Measurements from ENCODE around the gene MAP4K3.

Gene MAP4K3

DNA sequence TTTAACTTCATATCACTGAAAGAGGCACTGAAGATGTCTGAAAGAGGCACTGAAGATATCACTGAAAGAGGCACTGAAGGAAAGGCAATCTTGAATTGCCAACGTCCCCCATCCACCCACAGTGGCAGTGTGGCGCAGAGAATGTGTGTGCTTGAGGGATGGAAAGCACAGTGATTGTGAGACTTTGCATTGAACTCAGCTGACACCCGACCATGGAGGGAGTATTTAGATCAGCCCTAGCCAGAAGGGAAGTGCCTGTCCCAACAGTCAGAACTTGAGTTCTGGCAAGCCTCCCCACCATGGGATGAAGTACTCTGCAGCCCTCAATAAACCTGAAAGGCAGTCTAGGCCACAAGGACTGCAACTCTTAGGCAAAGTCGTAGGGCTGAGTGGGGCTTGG, 33.8 kb downstream of the MAP4K3 start:
- CTCF ChIA-PET: no interaction called here
- TF ChIP-seq CTBP1 (IDR thresholded peaks at IDR 0.05; ENCODE audit: borderline replicate concordance) (no peak), FOXK2 (IDR thresholded peaks at IDR 0.05) (no peak), HDGF (IDR thresholded peaks at IDR 0.05; ENCODE audit: borderline replicate concordance) (no peak), ZNF384 (IDR thresholded peaks at IDR 0.05) (no peak)
- POLR2A ChIA-PET: no interaction called here
- DNase-seq (ENCODE audit: extremely low spot score): no peak

DNA sequence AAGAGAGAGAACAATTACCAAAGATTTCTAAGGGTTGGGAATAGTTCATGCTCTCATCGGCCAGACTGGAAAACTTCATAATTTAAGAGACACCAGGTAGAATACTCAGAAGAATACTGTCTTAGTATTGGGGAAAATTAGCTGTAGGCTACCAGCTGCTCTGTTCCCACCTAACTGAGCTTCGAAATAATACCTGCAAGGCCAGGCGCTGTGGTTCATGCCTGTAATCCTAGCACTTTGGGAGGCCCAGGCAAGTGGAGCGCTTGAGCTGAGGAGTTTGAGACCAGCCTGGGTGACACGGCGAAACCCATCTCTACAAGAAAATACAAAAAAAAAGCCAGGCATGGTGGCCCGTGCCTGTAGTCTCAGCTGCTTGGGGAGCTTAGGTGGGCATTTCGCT, 35.8 kb downstream of the MAP4K3 start:
- DNase-seq (ENCODE audit: extremely low spot score): no peak
- CTCF ChIA-PET: interaction anchor here (1.0 kb wide), 1 partner anchor 329 kb away, joined by 5 read pairs; no protein-coding TSS in a partner anchor
- TF ChIP-seq TARDBP (IDR thresholded peaks at IDR 0.05): no peak
- no peak for TF ChIP-seq LEF1 (IDR thresholded peaks at IDR 0.05; ENCODE audit: borderline replicate concordance)
- no peak for TF ChIP-seq FOXK2 (IDR thresholded peaks at IDR 0.05)
- no peak for TF ChIP-seq FOXM1 (IDR thresholded peaks at IDR 0.05; ENCODE audit: borderline replicate concordance)
- no peak for TF ChIP-seq NFRKB (IDR thresholded peaks at IDR 0.05)
- no peak for TF ChIP-seq L3MBTL2 (conservative IDR thresholded peaks at IDR 0.05)
- TF ChIP-seq FOXA1 (IDR thresholded peaks at IDR 0.05): no peak
- no peak for TF ChIP-seq ZNF384 (IDR thresholded peaks at IDR 0.05)
- TF ChIP-seq CTBP1 (IDR thresholded peaks at IDR 0.05; ENCODE audit: borderline replicate concordance): no peak
- TF ChIP-seq ELF4 (IDR thresholded peaks at IDR 0.05): no peak
- no peak for TF ChIP-seq SUZ12 (IDR thresholded peaks at IDR 0.05)
- no peak for TF ChIP-seq BHLHE40 (IDR thresholded peaks at IDR 0.05; ENCODE audit: borderline replicate concordance)
- TF ChIP-seq SP1 (IDR thresholded peaks at IDR 0.05): no peak
- no peak for TF ChIP-seq HDGF (IDR thresholded peaks at IDR 0.05; ENCODE audit: borderline replicate concordance)
- TF ChIP-seq ARNT (IDR thresholded peaks at IDR 0.05): no peak
- TF ChIP-seq, protein P1, sequence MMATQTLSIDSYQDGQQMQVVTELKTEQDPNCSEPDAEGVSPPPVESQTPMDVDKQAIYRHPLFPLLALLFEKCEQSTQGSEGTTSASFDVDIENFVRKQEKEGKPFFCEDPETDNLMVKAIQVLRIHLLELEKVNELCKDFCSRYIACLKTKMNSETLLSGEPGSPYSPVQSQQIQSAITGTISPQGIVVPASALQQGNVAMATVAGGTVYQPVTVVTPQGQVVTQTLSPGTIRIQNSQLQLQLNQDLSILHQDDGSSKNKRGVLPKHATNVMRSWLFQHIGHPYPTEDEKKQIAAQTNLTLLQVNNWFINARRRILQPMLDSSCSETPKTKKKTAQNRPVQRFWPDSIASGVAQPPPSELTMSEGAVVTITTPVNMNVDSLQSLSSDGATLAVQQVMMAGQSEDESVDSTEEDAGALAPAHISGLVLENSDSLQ (IDR thresholded peaks at IDR 0.05): no peak
- POLR2A ChIA-PET: interaction anchor here (0.8 to 1.2 kb wide), 2 partner anchors 10 to 36 kb away, joined by 3 to 5 read pairs; no protein-coding TSS in a partner anchor

DNA sequence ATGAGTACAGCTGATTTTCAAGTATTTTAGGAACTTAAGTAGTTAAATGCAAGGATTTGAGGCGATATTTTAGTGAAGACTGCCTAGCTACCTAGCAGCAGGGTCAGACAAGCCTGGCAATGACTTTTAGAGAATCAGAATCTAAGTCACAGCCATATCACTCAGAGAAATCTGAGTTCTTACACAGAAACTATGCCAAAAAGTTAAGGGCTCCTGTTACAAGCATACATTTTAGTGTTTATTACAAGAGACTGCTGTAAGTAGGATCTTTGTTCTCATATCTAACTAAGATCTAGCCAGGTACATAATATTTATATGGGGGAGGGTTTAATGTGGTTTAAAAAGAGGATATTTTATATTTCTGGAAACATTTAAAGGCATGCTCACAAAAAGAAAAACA, 37.5 kb downstream of the MAP4K3 start:
- TF ChIP-seq L3MBTL2 (conservative IDR thresholded peaks at IDR 0.05) (no peak), TARDBP (IDR thresholded peaks at IDR 0.05) (no peak), ELF4 (IDR thresholded peaks at IDR 0.05) (no peak), BHLHE40 (IDR thresholded peaks at IDR 0.05; ENCODE audit: borderline replicate concordance) (no peak), ARNT (IDR thresholded peaks at IDR 0.05) (no peak), FOXM1 (IDR thresholded peaks at IDR 0.05; ENCODE audit: borderline replicate concordance) (no peak), HDGF (IDR thresholded peaks at IDR 0.05; ENCODE audit: borderline replicate concordance) (no peak), ZNF384 (IDR thresholded peaks at IDR 0.05) (no peak), NFRKB (IDR thresholded peaks at IDR 0.05) (no peak), CTBP1 (IDR thresholded peaks at IDR 0.05; ENCODE audit: borderline replicate concordance) (no peak), FOXA1 (IDR thresholded peaks at IDR 0.05) (no peak), FOXK2 (IDR thresholded peaks at IDR 0.05) (no peak), LEF1 (IDR thresholded peaks at IDR 0.05; ENCODE audit: borderline replicate concordance) (no peak), SUZ12 (IDR thresholded peaks at IDR 0.05) (no peak)
- TF ChIP-seq, protein P1 (IDR thresholded peaks at IDR 0.05): no peak
- DNase-seq (ENCODE audit: extremely low spot score): no peak
- CTCF ChIA-PET: interaction anchor here (0.6 kb wide), 1 partner anchor 2000 kb away, joined by 3 read pairs; no protein-coding TSS in a partner anchor
- POLR2A ChIA-PET: interaction anchor here (0.5 to 0.8 kb wide), 2 partner anchors 25 to 37 kb away, joined by 3 read pairs; no protein-coding TSS in a partner anchor

DNA sequence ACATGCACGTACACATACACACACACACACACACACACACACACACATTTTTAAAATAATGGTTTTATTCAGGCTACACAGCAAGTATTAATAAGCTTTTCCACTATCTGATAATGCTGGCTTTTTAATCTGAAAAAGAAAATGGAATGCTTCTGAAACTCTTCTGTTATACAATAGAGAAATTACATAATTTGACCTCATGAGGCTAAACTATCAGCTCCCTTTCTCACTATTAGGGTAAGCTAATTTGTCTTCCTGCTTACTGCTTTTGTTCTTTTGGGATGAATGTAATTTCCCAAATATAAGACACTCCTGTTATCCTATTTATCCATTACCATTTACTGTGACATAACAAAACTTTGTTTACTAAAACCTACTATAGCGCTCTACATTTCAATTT, 41.8 kb downstream of the MAP4K3 start:
- POLR2A ChIA-PET: no interaction called here
- TF ChIP-seq ZNF384 (IDR thresholded peaks at IDR 0.05) (no peak), ELF4 (IDR thresholded peaks at IDR 0.05) (no peak), BHLHE40 (IDR thresholded peaks at IDR 0.05; ENCODE audit: borderline replicate concordance) (no peak), TARDBP (IDR thresholded peaks at IDR 0.05) (no peak), CTBP1 (IDR thresholded peaks at IDR 0.05; ENCODE audit: borderline replicate concordance) (no peak), SP1 (IDR thresholded peaks at IDR 0.05) (no peak), LEF1 (IDR thresholded peaks at IDR 0.05; ENCODE audit: borderline replicate concordance) (no peak), L3MBTL2 (conservative IDR thresholded peaks at IDR 0.05) (no peak), NFRKB (IDR thresholded peaks at IDR 0.05) (no peak), FOXA1 (IDR thresholded peaks at IDR 0.05) (no peak), FOXK2 (IDR thresholded peaks at IDR 0.05) (no peak), FOXM1 (IDR thresholded peaks at IDR 0.05; ENCODE audit: borderline replicate concordance) (no peak), HDGF (IDR thresholded peaks at IDR 0.05; ENCODE audit: borderline replicate concordance) (no peak), ARNT (IDR thresholded peaks at IDR 0.05) (no peak), SUZ12 (IDR thresholded peaks at IDR 0.05) (no peak)
- TF ChIP-seq, protein P1 (IDR thresholded peaks at IDR 0.05): no peak
- CTCF ChIA-PET: no interaction called here
- no peak for DNase-seq (ENCODE audit: extremely low spot score)

DNA sequence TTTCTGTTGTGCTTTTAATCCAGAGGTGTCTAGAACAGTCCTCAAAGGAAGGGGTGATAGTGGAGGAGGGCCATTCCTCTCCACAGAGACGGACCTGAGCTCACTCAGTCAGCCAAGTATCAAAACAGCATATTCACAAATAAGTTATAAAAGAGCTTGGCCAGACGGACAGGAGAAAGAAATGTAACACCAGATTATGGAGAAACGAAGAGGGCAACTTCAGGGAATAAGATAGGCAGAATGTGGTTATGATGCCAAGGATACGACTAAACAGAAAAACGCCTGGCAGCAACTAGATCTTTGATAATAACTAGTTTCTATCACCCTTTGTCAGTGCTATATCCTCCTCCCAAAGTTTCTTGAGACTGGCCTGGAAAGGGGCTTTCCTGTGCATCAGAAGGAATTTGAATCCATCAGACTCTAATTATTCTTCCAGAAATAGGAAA, 42.5 kb downstream of the MAP4K3 start:
- CTCF ChIA-PET: no interaction called here
- POLR2A ChIA-PET: no interaction called here
- TF ChIP-seq LEF1 (IDR thresholded peaks at IDR 0.05; ENCODE audit: borderline replicate concordance) (no peak), CTBP1 (IDR thresholded peaks at IDR 0.05; ENCODE audit: borderline replicate concordance) (no peak), HDGF (IDR thresholded peaks at IDR 0.05; ENCODE audit: borderline replicate concordance) (no peak), SP1 (IDR thresholded peaks at IDR 0.05) (no peak), FOXA1 (IDR thresholded peaks at IDR 0.05) (no peak), L3MBTL2 (conservative IDR thresholded peaks at IDR 0.05) (no peak), SUZ12 (IDR thresholded peaks at IDR 0.05) (no peak), NFRKB (IDR thresholded peaks at IDR 0.05) (no peak)
- TF ChIP-seq, protein P1 (IDR thresholded peaks at IDR 0.05): no peak
- no peak for DNase-seq (ENCODE audit: extremely low spot score)
